Tibial artery (tissue), 4 donors: Measurements from ENCODE around the gene RUNX1.

Experiments used
- DNase-seq, 2 donors: peaks; one replicate each; pipeline ENCODE4 v3.0.0-alpha.2; 2019
- H3K27ac ChIP-seq, 2 donors: fragments of 200-600 bp; sonication (generic) in 1 of 2; 1 replicate in 1 of 2; 2 replicates in 1 of 2; pipeline ENCODE4 v1.5.1; 2018 to 2019; ENCODE audit warnings: mild to moderate bottlenecking in 1 of 2
- H3K27me3 ChIP-seq, 2 donors: fragments of 200-600 bp; sonication (generic) in 1 of 2; one replicate each; pipeline versions ENCODE4 v1.5.1 to v1.6.0; 2016 to 2019
- H3K36me3 ChIP-seq, 3 donors: fragments of 200-600 bp; sonication (generic) in 2 of 3; one replicate each; pipeline ENCODE4 v1.5.1; 2016 to 2019; ENCODE audit warnings: mild to moderate bottlenecking in 2 of 3
- H3K4me1 ChIP-seq, 4 donors: fragments of 200-600 bp; sonication (generic) in 2 of 4; 1 replicate in 3 of 4; 2 replicates in 1 of 4; pipeline ENCODE4 v1.5.1; 2016 to 2019
- H3K4me3 ChIP-seq, 2 donors: fragments of 200-600 bp; sonication (generic) in 1 of 2; 1 replicate in 1 of 2; 2 replicates in 1 of 2; pipeline ENCODE4 v1.5.1; 2018 to 2019; ENCODE audit warnings: mild to moderate bottlenecking in 2 of 2
- H3K9me3 ChIP-seq, 3 donors: fragments of 200-600 bp; sonication (generic) in 1 of 3; one replicate each; pipeline ENCODE4 v1.5.1; 2016 to 2019
- CTCF ChIP-seq, 2 experiments: fragments of 200-600 bp in 1 of 2; fragments of 450-650 bp in 1 of 2; IDR thresholded peaks; one replicate each; pipeline ENCODE4 v1.5.1; 2017 to 2019; ENCODE audit warnings: antibody characterized with exemption in 2 of 2, mild to moderate bottlenecking in 1 of 2, moderate library complexity in 1 of 2
- intact Hi-C: fragments of 100-400 bp; cut with DNase I; formaldehyde crosslinking; loops from one replicate; pipeline ENCODE4 v1.15.0; 2023; ENCODE audit warnings: low total_unique reads

RUNX1 gene

GRCh38 chr21:34850166-34850690 is 198.9 kb downstream of the RUNX1 start:
- Histone ChIP-seq H3K4me3 (no peak overlapping the region), H3K36me3 (peaks cover 0 to 38% (median 5%) of the 10 kb centered on the region in 3 donors), H3K27ac (no peak overlapping the region), H3K4me1 (peaks cover 0 to 18% (median 13%) of the 10 kb centered on the region in 4 donors), H3K9me3 (no peaks in the 10 kb centered on the region), H3K27me3 (no peaks in the 10 kb centered on the region)
- TF ChIP-seq CTCF (IDR thresholded peaks at IDR 0.05), result no peak
- DNase-seq, result no peak
- intact Hi-C loops, result no loop called here

- no peak for DNase-seq
- intact Hi-C loops, result no loop called here
- peaks cover 0 to 37% (median 28%) of the 10 kb centered on the region in 4 donors for H3K4me1 ChIP-seq
Observed at GRCh38 chr21:34846601-34847112, 202.4 kb downstream of the RUNX1 start.

GRCh38 chr21:34845521-34846451 is 203.3 kb downstream of the RUNX1 start:
- no peak for DNase-seq
- H3K27me3 ChIP-seq, result no peaks in the 10 kb centered on the region
- intact Hi-C loops, result no loop called here
- H3K9me3 ChIP-seq, result no peaks in the 10 kb centered on the region
- peak overlapping the region; percentile 49 to 59 for H3K27ac ChIP-seq
- no peak for TF ChIP-seq CTCF (IDR thresholded peaks at IDR 0.05)
- H3K4me3 ChIP-seq, result no peak overlapping the region
- H3K36me3 ChIP-seq, result peaks cover 0 to 12% (median 0%) of the 10 kb centered on the region in 3 donors
- H3K4me1 ChIP-seq, result peaks cover 0 to 37% (median 28%) of the 10 kb centered on the region in 4 donors

More at GRCh38 chr21:34846601-34847112, 202.4 kb downstream of the RUNX1 start:
- H3K4me3 ChIP-seq, result no peak overlapping the region
- H3K36me3 ChIP-seq, result peaks cover 0 to 12% (median 5%) of the 10 kb centered on the region in 3 donors
- H3K27me3 ChIP-seq, result no peaks in the 10 kb centered on the region
- peak overlapping the region; percentile 49 to 59 for H3K27ac ChIP-seq
- TF ChIP-seq CTCF (IDR thresholded peaks at IDR 0.05), result no peak
- H3K9me3 ChIP-seq, result no peaks in the 10 kb centered on the region

GRCh38 chr21:34844924-34845238 is 204.2 kb downstream of the RUNX1 start:
- Histone ChIP-seq H3K9me3 (no peaks in the 10 kb centered on the region), H3K27me3 (no peaks in the 10 kb centered on the region), H3K4me3 (no peak overlapping the region), H3K27ac (peak overlapping the region; percentile 49 to 59), H3K4me1 (peaks cover 0 to 37% (median 28%) of the 10 kb centered on the region in 4 donors), H3K36me3 (peaks cover 0 to 15% (median 0%) of the 10 kb centered on the region in 3 donors)
- intact Hi-C loops, result no loop called here
- no peak for TF ChIP-seq CTCF (IDR thresholded peaks at IDR 0.05)
- DNase-seq, result no peak

GRCh38 chr21:34844013-34844923 is 204.8 kb downstream of the RUNX1 start:
- H3K4me3 ChIP-seq, result no peak overlapping the region
- H3K27me3 ChIP-seq, result no peaks in the 10 kb centered on the region
- peak; percentile 86 to 88 for DNase-seq
- intact Hi-C loops, result no loop called here
- no peak for TF ChIP-seq CTCF (IDR thresholded peaks at IDR 0.05)
- H3K27ac ChIP-seq, result peak overlapping the region; percentile 49 to 59
- H3K9me3 ChIP-seq, result no peaks in the 10 kb centered on the region
- H3K4me1 ChIP-seq, result peaks cover 0 to 37% (median 28%) of the 10 kb centered on the region in 4 donors
- H3K36me3 ChIP-seq, result peaks cover 0 to 18% (median 0%) of the 10 kb centered on the region in 3 donors
